Adrenal gland (tissue), 5 donors: Measurements from ENCODE around the gene RHBDL3.

Source experiments
- POLR2A ChIP-seq, 2 donors: fragments of 450-650 bp; IDR thresholded peaks; one replicate each; pipeline ENCODE4 v1.6.1; 2017; ENCODE audit warnings: antibody characterized with exemption in 2 of 2, mild to moderate bottlenecking in 2 of 2, moderate library complexity in 1 of 2
- TF ChIP-seq, protein P1 (sequence below), 6 experiments: fragments of 450-650 bp in 4 of 6; fragments of 200-600 bp in 2 of 6; sonication (generic) in 1 of 6; IDR thresholded peaks; 1 replicate in 5 of 6; 2 replicates in 1 of 6; pipeline versions ENCODE4 v1.5.1 to v1.8.0; 2016 to 2021; ENCODE audit warnings: antibody characterized with exemption in 6 of 6, mild to moderate bottlenecking in 2 of 6, moderate library complexity in 1 of 6
- donor health status: DM: no; HTN: no; CAD: no.

DNA sequence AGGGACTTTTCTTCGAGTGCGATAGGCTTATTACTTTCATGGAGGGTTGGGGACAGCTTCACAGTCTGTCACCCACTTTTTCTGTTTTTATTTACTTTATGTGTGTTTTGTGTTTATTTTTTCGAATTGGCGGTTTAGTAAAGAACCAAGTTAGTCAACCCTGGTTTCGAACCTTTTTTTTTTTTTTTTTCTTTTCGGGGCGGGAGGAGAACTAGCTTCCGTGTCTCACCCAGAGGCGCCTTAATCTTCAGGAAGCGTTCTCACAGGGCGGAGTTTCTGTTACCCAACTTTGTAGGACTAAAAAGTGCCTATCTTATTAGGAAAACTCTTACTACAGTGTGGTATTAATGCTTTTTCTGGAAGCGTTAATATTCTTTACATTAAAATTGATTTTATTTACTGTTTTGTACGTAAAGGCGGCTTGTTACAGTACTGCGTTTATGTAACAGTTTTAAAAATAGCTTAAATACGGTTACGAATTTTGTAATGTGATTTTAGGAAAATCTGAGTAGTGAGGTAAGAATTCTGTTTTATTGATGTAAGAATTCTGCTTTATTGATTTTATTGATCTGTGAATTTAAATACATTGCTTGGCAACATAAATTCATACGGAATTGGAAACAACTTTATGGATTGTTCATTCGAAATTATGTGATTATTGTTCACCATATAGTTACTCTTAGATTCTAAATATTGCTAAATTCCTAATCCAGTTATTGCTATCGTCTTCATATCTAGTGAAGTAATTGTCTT lies 85.2 kb downstream of the RHBDL3 start:
- TF ChIP-seq POLR2A (IDR thresholded peaks at IDR 0.05) = no peak
- TF ChIP-seq, protein P1, sequence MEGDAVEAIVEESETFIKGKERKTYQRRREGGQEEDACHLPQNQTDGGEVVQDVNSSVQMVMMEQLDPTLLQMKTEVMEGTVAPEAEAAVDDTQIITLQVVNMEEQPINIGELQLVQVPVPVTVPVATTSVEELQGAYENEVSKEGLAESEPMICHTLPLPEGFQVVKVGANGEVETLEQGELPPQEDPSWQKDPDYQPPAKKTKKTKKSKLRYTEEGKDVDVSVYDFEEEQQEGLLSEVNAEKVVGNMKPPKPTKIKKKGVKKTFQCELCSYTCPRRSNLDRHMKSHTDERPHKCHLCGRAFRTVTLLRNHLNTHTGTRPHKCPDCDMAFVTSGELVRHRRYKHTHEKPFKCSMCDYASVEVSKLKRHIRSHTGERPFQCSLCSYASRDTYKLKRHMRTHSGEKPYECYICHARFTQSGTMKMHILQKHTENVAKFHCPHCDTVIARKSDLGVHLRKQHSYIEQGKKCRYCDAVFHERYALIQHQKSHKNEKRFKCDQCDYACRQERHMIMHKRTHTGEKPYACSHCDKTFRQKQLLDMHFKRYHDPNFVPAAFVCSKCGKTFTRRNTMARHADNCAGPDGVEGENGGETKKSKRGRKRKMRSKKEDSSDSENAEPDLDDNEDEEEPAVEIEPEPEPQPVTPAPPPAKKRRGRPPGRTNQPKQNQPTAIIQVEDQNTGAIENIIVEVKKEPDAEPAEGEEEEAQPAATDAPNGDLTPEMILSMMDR (IDR thresholded peaks at IDR 0.05) = no peak
